Ishikawa (cell line): ENCODE data around the gene CDC42BPA.

ENCODE experiments used
- CEBPB ChIP-seq: IDR thresholded peaks from 2 replicates; pipeline ENCODE4 v1.6.1; 2012
- CREB1 ChIP-seq: IDR thresholded peaks from 2 replicates; pipeline ENCODE4 v1.6.1; 2012; ENCODE audit warnings: low read depth
- EP300 ChIP-seq: IDR thresholded peaks from 2 replicates; pipeline ENCODE4 v1.6.1; 2012; ENCODE audit warnings: borderline replicate concordance
- FOXM1 ChIP-seq: IDR thresholded peaks from 2 replicates; pipeline ENCODE4 v1.6.1; 2012; ENCODE audit warnings: low read depth, borderline replicate concordance
- NFIC ChIP-seq: IDR thresholded peaks from 2 replicates; pipeline ENCODE4 v1.6.1; 2012
- RAD21 ChIP-seq: IDR thresholded peaks from 2 replicates; pipeline ENCODE4 v1.6.1; 2012; ENCODE audit warnings: low read depth
- TAF1 ChIP-seq: IDR thresholded peaks from 2 replicates; pipeline ENCODE4 v1.6.1; 2012; ENCODE audit warnings: low read depth, mild to moderate bottlenecking
- TCF12 ChIP-seq: IDR thresholded peaks from 2 replicates; pipeline ENCODE4 v1.6.1; 2012; ENCODE audit warnings: low read depth
- USF1 ChIP-seq: IDR thresholded peaks from 2 replicates; pipeline ENCODE4 v1.6.1; 2012
- YY1 ChIP-seq: IDR thresholded peaks from 2 replicates; pipeline ENCODE4 v1.6.1; 2012; ENCODE audit warnings: low read depth
- TF ChIP-seq, protein P1 (sequence below): IDR thresholded peaks from 2 replicates; pipeline ENCODE4 v1.6.1; 2012; ENCODE audit warnings: low read depth, mild to moderate bottlenecking

DNA sequence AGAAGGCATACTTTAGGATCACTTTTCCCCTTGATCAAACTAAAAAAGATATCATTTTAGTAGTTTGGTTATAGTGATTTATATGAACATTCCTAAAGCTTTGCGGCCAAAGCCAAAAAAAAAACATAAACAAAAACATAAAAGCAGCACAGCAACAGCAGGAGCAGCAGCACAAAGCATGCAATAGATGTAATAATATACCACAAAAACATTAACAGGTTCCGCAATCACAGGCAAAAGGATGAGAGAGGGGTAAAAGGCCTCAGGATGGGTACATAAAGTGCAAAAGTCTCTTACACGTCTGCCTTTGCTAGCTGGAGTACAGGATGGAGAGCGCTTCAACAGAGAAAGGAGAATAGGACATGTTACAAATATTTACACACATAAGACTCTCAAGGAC lies 259.2 kb downstream of the CDC42BPA start:
- TF ChIP-seq RAD21 (no peak), CREB1 (no peak), EP300 (no peak), NFIC (no peak), YY1 (no peak), FOXM1 (no peak), TCF12 (no peak), CEBPB (no peak), TAF1 (no peak), USF1 (no peak)
- TF ChIP-seq, protein P1, sequence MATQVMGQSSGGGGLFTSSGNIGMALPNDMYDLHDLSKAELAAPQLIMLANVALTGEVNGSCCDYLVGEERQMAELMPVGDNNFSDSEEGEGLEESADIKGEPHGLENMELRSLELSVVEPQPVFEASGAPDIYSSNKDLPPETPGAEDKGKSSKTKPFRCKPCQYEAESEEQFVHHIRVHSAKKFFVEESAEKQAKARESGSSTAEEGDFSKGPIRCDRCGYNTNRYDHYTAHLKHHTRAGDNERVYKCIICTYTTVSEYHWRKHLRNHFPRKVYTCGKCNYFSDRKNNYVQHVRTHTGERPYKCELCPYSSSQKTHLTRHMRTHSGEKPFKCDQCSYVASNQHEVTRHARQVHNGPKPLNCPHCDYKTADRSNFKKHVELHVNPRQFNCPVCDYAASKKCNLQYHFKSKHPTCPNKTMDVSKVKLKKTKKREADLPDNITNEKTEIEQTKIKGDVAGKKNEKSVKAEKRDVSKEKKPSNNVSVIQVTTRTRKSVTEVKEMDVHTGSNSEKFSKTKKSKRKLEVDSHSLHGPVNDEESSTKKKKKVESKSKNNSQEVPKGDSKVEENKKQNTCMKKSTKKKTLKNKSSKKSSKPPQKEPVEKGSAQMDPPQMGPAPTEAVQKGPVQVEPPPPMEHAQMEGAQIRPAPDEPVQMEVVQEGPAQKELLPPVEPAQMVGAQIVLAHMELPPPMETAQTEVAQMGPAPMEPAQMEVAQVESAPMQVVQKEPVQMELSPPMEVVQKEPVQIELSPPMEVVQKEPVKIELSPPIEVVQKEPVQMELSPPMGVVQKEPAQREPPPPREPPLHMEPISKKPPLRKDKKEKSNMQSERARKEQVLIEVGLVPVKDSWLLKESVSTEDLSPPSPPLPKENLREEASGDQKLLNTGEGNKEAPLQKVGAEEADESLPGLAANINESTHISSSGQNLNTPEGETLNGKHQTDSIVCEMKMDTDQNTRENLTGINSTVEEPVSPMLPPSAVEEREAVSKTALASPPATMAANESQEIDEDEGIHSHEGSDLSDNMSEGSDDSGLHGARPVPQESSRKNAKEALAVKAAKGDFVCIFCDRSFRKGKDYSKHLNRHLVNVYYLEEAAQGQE = no peak
